ENCODE results near the gene RRAS. TPM values are rescaled to one million over a fixed set of nuclear protein-coding genes. Genes with fewer than 3 reads are reported as not detected.

The RRAS gene
- polyA plus RNA-seq, 1 donor from 2014 or later: not detected

DNA sequence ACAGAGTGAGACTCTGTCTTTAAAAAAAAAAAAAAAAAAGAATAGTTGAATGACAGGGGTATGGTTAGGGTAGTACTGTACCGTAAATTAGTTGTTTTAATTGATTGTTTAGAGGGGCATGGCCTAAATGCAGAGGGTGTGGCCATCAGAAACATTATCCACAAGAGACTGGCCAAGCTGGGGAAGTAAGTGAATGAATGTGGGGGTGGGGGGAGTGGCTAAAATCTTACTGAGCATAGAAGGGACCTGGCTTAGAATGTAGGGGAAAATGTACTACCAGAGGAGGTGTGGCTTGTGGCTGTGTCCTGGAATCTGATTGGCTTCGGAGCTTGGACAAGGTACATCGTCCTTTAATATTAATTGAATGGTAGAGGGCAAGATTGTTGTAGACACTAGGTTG lies 29.6 kb upstream of the RRAS start:
- Histone ChIP-seq H3K9me3 (ENCODE audit: low read length) (no peaks in the 10 kb centered on the region), H3K36me3 (ENCODE audit: insufficient read depth, low read length) (no peaks in the 10 kb centered on the region)

GRCh38 chr19:49667473-49667872 lies 27.5 kb upstream of the RRAS start:
- Histone ChIP-seq H3K9me3 (ENCODE audit: low read length) (no peaks in the 10 kb centered on the region), H3K36me3 (ENCODE audit: insufficient read depth, low read length) (no peaks in the 10 kb centered on the region), H3K79me2 (replicated peaks; ENCODE audit: insufficient read depth, low read length) (no peaks in the 10 kb centered on the region), H3K27me3 (ENCODE audit: insufficient read depth, low read depth, low read length) (no peaks in the 10 kb centered on the region), H3K4me3 (ENCODE audit: low read length) (no peak overlapping the region), H3K9ac (ENCODE audit: low read length) (no peak overlapping the region), H3K27ac (ENCODE audit: low read length) (no peak overlapping the region), H2AFZ (ENCODE audit: low read depth, low read length) (no peak overlapping the region), H3F3A (ENCODE audit: insufficient read depth, low read length, poor library complexity, severe bottlenecking) (no peaks in the 10 kb centered on the region), H4K20me1 (ENCODE audit: insufficient read depth) (no peaks in the 10 kb centered on the region), H3K9me2 (ENCODE audit: insufficient read depth, low read length) (no peaks in the 10 kb centered on the region), H3K4me2 (ENCODE audit: low read length) (no peak overlapping the region)
- no peak for TF ChIP-seq CTCF (IDR thresholded peaks at IDR 0.05; ENCODE audit: poor library complexity, severe bottlenecking)
- no peak for TF ChIP-seq POLR2AphosphoS5 (IDR thresholded peaks at IDR 0.05)
- TF ChIP-seq TAF1 (IDR thresholded peaks at IDR 0.05; ENCODE audit: low read depth): no peak
- TF ChIP-seq EP300 (conservative IDR thresholded peaks at IDR 0.05; ENCODE audit: poor library complexity, severe bottlenecking): no peak
- TF ChIP-seq MXI1 (conservative IDR thresholded peaks at IDR 0.05; ENCODE audit: poor library complexity, severe bottlenecking): no peak
- no peak for TF ChIP-seq RAD21 (conservative IDR thresholded peaks at IDR 0.05)
- TF ChIP-seq SMC3 (conservative IDR thresholded peaks at IDR 0.05; ENCODE audit: poor library complexity): no peak
- no peak for TF ChIP-seq EZH2 (IDR thresholded peaks at IDR 0.05; ENCODE audit: borderline replicate concordance, insufficient read depth, low read length, poor library complexity, severe bottlenecking)

More for the DNA sequence above, 29.6 kb upstream of the RRAS start:
- H3K27me3 ChIP-seq (ENCODE audit: insufficient read depth, low read depth, low read length): no peaks in the 10 kb centered on the region
- H3K27ac ChIP-seq (ENCODE audit: low read length): no peak overlapping the region
- H2AFZ ChIP-seq (ENCODE audit: low read depth, low read length): no peak overlapping the region
- no peaks in the 10 kb centered on the region for H4K20me1 ChIP-seq (ENCODE audit: insufficient read depth)
- H3K79me2 ChIP-seq (replicated peaks; ENCODE audit: insufficient read depth, low read length): no peaks in the 10 kb centered on the region
- H3K9ac ChIP-seq (ENCODE audit: low read length): no peak overlapping the region
- no peak for TF ChIP-seq CTCF (IDR thresholded peaks at IDR 0.05; ENCODE audit: poor library complexity, severe bottlenecking)
- TF ChIP-seq EP300 (conservative IDR thresholded peaks at IDR 0.05; ENCODE audit: poor library complexity, severe bottlenecking): no peak
- TF ChIP-seq EZH2 (IDR thresholded peaks at IDR 0.05; ENCODE audit: borderline replicate concordance, insufficient read depth, low read length, poor library complexity, severe bottlenecking): no peak
- no peak for TF ChIP-seq TAF1 (IDR thresholded peaks at IDR 0.05; ENCODE audit: low read depth)
- TF ChIP-seq REST (IDR thresholded peaks at IDR 0.05; ENCODE audit: borderline replicate concordance): no peak
- no peak for TF ChIP-seq POLR2AphosphoS5 (IDR thresholded peaks at IDR 0.05)
- no peak for TF ChIP-seq SMC3 (conservative IDR thresholded peaks at IDR 0.05; ENCODE audit: poor library complexity)
- no peak for TF ChIP-seq MXI1 (conservative IDR thresholded peaks at IDR 0.05; ENCODE audit: poor library complexity, severe bottlenecking)
- no peak for TF ChIP-seq RAD21 (conservative IDR thresholded peaks at IDR 0.05)
- H3K9me2 ChIP-seq (ENCODE audit: insufficient read depth, low read length): no peaks in the 10 kb centered on the region
- no peak overlapping the region for H3K4me3 ChIP-seq (ENCODE audit: low read length)
- no peak overlapping the region for H3K4me2 ChIP-seq (ENCODE audit: low read length)
- H3F3A ChIP-seq (ENCODE audit: insufficient read depth, low read length, poor library complexity, severe bottlenecking): no peaks in the 10 kb centered on the region

Measured in neural cell (in vitro differentiated cells).